Measurements from ENCODE around the gene ORC3.

GRCh38 chr6:87543696-87544473 lies 46.0 kb upstream of the ORC3 start:
- TF ChIP-seq SETDB1 (IDR thresholded peaks at IDR 0.05; ENCODE audit: insufficient read length, low read length) (no peak), REPIN1 (tag by site-specific recombination; IDR thresholded peaks at IDR 0.05; ENCODE audit: low read depth) (no peak), KLF10 (tag by site-specific recombination; IDR thresholded peaks at IDR 0.05) (no peak), ZNF175 (tag by site-specific recombination; IDR thresholded peaks at IDR 0.05) (no peak), CTCF (tag by site-specific recombination; IDR thresholded peaks at IDR 0.05) (no peak), ZNF654 (tag by site-specific recombination; IDR thresholded peaks at IDR 0.05; ENCODE audit: low read depth) (no peak), MYNN (tag by site-specific recombination; IDR thresholded peaks at IDR 0.05; ENCODE audit: borderline replicate concordance) (no peak), ZNF274 (IDR thresholded peaks at IDR 0.05; ENCODE audit: low read length) (no peak), ZNF274 (tag by site-specific recombination; IDR thresholded peaks at IDR 0.05; ENCODE audit: borderline replicate concordance) (no peak), ZNF518A (tag by site-specific recombination; conservative IDR thresholded peaks at IDR 0.05; ENCODE audit: low read depth) (no peak), ZXDB (tag by site-specific recombination; IDR thresholded peaks at IDR 0.05) (no peak)
